NCI-H1105 (cell line): ENCODE data around the gene SNAPC3.
"Not testable (repeated sequence)": the region's sequence is repeated elsewhere in the genome, so short reads cannot be mapped to it uniquely, and the experiment has no call there.

Experiments used
- DNase-seq: peaks from one replicate; lab custom pipeline; 2025; lab: John Stamatoyannopoulos, UW

SNAPC3 gene

GRCh38 chr9:15423231-15423985 lies 732 bp downstream of the SNAPC3 start:
- no peak for DNase-seq

DNA sequence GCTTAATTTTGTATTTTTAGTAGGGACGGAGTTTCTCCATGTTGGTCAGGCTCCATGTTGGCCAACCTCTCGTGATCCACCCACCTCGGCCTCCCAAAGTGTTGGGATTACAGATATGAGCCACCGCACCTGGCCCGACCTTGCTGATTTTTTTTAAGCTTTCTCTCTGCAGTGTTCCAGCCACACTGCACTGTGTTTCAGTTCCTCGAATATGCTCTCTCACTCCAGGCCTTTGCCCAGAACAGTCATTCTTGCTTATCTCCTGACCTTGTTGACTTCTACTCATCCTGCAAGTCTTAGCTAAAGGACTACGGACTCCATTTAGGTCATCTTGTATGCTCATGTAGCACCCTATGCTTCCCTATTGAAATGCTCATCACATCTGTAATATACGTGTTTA lies 3.3 kb downstream of the SNAPC3 start:
- DNase-seq: no peak

DNA sequence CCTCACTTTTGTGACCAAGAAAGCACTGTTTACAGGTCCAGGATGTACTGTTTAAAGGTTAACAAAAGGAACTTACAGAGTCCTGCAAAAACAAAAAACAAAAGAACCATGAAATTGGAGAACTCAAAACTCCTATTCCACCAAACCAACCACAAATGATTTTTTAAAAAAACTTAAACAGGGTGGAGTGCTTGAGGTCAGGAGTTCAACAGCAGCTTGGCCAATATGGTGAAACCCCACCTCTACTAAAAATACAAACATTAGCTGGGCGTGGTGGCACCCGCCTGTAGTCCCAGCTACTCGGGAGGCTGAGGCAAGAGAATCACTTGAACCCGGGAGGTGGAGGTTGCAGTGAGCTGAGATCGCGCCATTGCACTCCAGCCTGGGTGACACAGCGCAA lies 5.0 kb downstream of the SNAPC3 start:
- DNase-seq: not testable (repeated sequence)

DNA sequence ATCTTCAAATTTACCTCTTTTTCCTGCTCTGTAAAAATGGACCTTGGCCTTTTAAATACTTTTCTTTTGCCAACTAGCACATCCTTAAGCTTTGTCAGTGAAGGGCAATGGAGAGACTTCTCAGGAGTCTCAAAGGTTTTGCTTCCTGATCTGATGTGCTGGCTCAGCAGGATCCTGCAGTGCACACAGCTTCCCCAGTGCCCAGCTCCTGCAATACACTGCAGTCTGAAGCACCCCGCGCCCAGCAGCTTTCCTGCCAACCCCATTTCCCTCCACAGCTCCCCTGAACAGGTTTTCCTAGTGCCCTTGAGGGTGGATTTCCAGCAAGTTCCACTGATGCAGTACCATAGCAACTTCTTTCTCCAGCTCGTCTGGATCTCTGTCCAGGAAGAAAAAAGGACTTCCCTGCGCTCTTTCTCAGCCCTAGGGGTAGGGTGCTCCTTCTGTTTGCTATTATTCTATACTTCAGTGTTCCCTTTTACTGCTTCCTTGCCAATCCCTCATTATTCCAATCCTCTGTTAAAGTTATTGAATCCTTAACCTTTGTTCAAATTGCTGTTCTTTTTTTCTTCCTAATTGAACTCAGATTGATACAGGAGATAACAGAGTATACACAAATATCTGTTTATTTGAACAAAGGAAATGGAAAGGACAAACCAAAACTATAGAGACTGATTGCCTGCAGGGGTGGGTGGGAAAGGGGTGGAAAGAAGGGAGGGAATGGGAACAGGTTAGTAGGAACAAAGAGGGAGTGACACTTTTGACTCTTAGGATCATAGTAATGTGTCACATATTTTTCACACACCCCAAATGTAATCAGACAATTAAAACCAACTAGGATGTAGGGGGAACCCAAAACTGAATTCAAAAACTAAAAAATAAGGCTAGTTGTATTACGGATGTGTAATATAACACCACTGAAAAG lies 8.5 kb downstream of the SNAPC3 start:
- DNase-seq: peak; percentile 28

DNA sequence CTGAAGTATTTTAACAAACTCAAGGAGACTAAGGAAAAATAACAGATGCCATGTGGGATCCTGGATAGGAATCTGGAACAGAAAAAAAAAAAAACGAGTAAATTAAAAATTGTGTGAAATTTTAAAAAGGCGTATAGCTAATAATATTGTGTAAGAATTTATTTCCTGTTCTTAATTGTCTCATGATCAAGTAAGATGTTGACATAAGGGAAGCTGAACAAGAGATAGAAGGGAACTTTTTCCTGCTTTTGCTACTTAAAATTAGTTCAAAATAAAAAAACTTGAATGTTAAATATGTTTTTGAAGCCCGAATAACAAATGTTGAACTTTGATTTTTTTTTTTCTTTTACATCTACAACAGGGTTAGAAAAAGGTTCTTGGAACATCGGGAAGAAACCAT lies 10.5 kb downstream of the SNAPC3 start:
- DNase-seq: no peak

GRCh38 chr9:15433661-15434060 lies 11.0 kb downstream of the SNAPC3 start:
- no peak for DNase-seq

- no peak for DNase-seq
Measured at GRCh38 chr9:15438891-15439290, 16.2 kb downstream of the SNAPC3 start.

- DNase-seq: not testable (repeated sequence)
Measured at GRCh38 chr9:15441841-15442240, 19.2 kb downstream of the SNAPC3 start.

DNA sequence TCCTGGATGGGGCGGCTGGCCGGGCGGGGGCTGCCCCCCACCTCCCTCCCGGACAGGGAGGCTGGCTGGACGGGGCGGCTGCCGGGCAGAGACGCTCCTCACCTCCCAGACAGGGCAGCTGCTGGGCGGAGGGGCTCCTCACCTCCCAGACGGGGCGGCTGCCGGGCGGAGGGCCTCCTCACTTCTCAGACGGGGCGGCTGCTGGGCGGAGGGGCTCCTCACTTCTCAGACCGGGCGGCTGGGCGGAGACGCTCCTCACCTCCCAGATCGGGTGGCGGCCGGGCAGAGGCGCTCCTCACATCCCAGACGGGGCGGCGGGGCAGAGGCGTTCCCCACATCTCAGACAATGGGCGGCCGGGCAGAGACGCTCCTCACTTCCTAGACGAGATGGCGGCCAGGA lies 19.6 kb downstream of the SNAPC3 start:
- not testable (repeated sequence) for DNase-seq

DNA sequence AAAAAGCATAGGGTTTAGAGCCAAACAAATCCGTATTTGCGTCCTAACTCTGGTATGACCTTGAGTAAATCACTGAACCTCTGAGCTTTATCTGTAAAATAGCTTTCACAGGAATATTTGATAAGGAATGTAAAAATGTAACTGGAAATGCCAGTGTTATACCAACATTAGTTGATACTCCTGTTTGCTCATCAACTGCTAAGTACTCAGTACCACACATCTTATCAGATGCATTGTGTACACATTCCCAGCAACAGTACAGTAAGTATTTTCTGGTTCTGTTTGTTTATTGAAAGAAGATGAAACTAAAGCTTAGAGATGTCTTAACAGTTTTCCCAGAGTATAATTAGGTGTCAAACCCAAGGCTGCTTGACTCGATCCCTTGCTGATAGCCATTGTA lies 21.5 kb downstream of the SNAPC3 start:
- DNase-seq: no peak

GRCh38 chr9:15453956-15454355 lies 31.3 kb downstream of the SNAPC3 start:
- DNase-seq: no peak

DNA sequence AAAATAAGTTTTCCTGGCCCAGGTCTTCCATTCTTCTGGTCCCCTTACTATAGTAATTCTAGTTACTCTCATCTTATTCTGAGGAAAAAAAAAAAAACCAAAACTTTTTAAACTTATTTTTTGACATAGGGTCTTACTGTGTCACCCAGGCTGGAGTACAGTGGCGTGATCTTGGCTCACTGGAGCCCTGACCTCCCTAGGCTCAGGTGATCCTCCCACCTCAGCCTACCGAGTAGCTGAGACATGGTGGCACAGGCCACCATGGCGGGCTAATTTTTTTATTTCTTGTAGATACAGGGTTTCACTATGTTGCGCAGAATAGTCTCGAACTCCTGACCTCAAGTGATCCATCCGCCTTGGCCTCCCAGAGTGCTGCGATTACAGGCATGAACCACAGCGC lies 38.4 kb downstream of the SNAPC3 start:
- no peak for DNase-seq

GRCh38 chr9:15461601-15462000 lies 38.9 kb downstream of the SNAPC3 start:
- no peak for DNase-seq

DNA sequence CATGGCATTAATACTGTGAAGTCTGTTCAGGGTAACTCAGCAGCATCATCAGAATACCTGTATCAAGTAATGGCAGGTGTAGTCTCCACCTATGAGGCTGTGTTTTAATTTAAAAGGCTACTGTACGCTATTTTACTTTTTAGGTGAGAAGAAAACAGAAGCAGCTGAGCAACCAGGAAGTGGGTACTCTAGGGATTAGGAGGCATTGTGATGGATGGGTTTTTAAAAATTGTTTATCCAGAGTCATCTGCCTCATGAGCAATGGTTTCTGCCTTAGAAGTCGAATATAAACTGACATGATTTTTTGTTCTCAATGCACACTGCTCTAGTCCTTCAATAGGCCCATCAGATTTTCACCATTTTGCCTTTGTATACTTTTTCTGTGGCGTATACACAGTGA lies 45.5 kb downstream of the SNAPC3 start:
- no peak for DNase-seq

- peak; percentile 92 for DNase-seq
Measured at GRCh38 chr9:15469406-15469805, 46.7 kb downstream of the SNAPC3 start.

- no peak for DNase-seq
Measured at GRCh38 chr9:15469862-15470261, 47.2 kb downstream of the SNAPC3 start.

GRCh38 chr9:15475923-15476536 lies 53.4 kb downstream of the SNAPC3 start:
- DNase-seq: no peak

DNA sequence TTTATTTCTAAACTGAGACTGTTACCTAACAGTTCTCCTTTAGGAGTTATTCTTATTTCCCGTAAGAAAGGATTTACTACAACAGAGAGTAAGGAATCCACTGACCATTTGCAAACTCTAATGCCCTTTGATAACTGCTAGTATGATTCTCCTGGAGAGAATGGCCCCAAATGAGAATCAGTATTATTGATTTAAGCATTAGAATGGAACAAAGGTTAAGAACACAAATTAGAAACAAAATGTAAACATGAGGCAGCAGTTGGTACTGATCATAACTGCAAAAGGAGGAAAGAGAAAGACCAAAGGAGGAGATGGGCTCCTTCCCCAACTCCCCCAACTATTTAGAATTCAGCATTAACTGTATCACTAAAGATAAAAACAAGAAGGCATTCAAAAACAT lies 57.4 kb downstream of the SNAPC3 start:
- DNase-seq: no peak

DNA sequence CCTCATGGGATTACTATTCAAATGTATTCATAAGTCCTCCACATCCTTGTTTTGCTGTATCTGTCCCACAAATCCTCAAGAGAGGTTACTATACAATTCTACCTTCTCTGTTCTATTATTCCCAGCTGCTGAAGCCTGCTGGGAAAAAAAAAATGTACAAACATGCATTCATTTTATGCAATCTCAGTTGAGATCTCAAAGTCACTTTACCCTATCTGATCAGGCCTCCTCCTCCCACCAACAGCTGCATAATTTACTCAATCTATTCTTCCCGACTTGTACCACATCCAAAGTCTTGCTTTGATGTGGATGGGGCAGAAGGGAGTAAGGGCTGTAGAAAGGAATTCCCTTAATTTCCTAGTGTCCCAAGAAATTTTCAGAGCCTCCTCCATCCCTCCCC lies 59.5 kb downstream of the SNAPC3 start:
- no peak for DNase-seq

GRCh38 chr9:15484802-15485201 lies 62.1 kb downstream of the SNAPC3 start:
- no peak for DNase-seq

DNA sequence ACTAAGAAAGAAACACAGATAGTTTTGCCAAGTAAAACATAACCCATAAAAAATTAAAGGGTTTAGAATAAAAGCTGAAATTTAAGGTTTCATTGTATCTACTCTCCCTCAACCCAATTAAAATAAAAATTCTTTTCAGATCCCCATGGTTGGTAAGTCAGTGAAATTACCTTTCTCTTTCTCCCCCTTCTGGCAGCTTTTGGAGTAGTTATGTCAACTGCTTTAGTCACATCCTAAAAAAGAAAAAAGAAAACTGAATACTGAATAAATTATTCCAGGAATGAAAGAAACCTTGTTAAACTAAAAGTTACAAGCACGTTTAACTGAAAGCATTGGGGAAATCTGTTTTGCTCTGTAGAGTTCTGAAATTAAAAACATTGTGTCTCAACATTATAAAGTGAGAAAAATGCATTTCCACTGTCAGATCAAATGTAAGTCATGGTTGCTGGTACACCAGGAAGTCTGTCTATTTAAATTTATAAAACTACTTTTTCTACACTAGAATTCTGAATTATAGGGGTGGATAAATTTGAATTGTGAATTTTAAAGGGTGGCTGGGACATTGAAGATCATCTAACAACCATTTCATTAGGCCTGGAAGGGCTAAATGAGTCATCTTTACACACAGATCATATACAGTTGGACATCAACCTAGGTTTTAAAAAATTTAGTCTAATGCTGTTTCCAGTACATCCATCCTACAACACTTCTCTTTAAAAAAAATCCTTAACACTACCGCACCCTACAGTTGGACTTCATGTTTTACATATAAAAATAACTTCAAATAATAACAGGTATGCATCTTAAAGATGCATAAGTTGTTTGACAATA lies 63.4 kb downstream of the SNAPC3 start:
- DNase-seq: peak; percentile 25

DNA sequence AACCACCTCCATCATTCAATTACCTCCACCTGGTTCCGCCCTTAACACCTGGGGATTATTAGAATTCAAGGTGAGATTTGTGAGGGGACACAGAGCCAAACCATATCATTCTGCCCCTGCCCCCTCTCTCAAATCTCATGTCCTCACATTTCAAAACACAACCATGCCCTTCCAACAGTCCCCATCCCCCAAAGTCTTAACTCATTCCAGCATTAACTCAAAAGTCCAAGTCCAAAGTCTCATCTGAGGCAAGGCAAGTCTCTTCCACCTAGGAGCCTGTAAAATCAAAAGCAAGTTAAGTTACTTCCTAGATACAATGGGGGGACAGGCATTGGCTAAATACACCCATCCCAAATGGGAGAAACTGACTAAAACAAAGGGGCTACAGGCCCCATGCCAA lies 69.3 kb downstream of the SNAPC3 start:
- DNase-seq: no peak
